ENCODE data around the gene RNF11.
A peak's percentile ranks its signal among the peaks of the same experiment; 100 is the strongest.

RNF11 gene

DNA sequence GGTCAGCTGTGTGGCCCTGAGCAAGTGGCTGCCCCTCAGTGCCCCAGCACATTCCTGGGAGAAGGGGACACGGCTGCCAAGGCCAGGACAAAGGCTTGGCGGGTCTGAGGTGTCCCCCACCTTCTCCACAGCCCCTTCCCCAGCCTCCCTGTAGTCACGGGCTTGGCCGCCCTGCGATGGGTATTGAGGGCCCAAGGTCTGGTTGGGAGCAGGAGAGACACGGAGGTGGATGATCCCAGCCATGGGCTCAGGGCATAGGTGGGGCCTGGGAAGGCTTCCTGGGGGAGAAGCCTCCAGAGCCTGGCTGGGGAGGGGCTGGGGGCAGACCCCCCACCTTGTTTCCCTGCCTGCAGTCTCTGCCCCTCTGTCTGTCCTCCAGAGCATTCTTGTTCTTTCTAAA is 67.2 kb downstream of the RNF11 start:
- TF ChIP-seq, protein P1, sequence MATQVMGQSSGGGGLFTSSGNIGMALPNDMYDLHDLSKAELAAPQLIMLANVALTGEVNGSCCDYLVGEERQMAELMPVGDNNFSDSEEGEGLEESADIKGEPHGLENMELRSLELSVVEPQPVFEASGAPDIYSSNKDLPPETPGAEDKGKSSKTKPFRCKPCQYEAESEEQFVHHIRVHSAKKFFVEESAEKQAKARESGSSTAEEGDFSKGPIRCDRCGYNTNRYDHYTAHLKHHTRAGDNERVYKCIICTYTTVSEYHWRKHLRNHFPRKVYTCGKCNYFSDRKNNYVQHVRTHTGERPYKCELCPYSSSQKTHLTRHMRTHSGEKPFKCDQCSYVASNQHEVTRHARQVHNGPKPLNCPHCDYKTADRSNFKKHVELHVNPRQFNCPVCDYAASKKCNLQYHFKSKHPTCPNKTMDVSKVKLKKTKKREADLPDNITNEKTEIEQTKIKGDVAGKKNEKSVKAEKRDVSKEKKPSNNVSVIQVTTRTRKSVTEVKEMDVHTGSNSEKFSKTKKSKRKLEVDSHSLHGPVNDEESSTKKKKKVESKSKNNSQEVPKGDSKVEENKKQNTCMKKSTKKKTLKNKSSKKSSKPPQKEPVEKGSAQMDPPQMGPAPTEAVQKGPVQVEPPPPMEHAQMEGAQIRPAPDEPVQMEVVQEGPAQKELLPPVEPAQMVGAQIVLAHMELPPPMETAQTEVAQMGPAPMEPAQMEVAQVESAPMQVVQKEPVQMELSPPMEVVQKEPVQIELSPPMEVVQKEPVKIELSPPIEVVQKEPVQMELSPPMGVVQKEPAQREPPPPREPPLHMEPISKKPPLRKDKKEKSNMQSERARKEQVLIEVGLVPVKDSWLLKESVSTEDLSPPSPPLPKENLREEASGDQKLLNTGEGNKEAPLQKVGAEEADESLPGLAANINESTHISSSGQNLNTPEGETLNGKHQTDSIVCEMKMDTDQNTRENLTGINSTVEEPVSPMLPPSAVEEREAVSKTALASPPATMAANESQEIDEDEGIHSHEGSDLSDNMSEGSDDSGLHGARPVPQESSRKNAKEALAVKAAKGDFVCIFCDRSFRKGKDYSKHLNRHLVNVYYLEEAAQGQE (IDR thresholded peaks at IDR 0.05; ENCODE audit: insufficient replicate concordance, low read depth), result no peak
- no peak for TF ChIP-seq GABPA (IDR thresholded peaks at IDR 0.05; ENCODE audit: low read depth)
- TF ChIP-seq POLR2AphosphoS5 (IDR thresholded peaks at IDR 0.05; ENCODE audit: low read depth), result no peak
- no peak for TF ChIP-seq SPI1 (IDR thresholded peaks at IDR 0.05; ENCODE audit: borderline replicate concordance, low read depth)
- TF ChIP-seq, protein P2, sequence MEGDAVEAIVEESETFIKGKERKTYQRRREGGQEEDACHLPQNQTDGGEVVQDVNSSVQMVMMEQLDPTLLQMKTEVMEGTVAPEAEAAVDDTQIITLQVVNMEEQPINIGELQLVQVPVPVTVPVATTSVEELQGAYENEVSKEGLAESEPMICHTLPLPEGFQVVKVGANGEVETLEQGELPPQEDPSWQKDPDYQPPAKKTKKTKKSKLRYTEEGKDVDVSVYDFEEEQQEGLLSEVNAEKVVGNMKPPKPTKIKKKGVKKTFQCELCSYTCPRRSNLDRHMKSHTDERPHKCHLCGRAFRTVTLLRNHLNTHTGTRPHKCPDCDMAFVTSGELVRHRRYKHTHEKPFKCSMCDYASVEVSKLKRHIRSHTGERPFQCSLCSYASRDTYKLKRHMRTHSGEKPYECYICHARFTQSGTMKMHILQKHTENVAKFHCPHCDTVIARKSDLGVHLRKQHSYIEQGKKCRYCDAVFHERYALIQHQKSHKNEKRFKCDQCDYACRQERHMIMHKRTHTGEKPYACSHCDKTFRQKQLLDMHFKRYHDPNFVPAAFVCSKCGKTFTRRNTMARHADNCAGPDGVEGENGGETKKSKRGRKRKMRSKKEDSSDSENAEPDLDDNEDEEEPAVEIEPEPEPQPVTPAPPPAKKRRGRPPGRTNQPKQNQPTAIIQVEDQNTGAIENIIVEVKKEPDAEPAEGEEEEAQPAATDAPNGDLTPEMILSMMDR (IDR thresholded peaks at IDR 0.05; ENCODE audit: insufficient read depth, low read length), result no peak
- Histone ChIP-seq H3K27ac (replicated peaks) (no peak overlapping the region), H3K4me3 (replicated peaks; ENCODE audit: insufficient read depth, low read length) (no peak overlapping the region), H3K27me3 (ENCODE audit: insufficient read depth, poor library complexity, severe bottlenecking) (no peaks in the 10 kb centered on the region)
- no peak for DNase-seq (ENCODE audit: low read depth in 1 of 2, low spot score in 1 of 2)

DNA sequence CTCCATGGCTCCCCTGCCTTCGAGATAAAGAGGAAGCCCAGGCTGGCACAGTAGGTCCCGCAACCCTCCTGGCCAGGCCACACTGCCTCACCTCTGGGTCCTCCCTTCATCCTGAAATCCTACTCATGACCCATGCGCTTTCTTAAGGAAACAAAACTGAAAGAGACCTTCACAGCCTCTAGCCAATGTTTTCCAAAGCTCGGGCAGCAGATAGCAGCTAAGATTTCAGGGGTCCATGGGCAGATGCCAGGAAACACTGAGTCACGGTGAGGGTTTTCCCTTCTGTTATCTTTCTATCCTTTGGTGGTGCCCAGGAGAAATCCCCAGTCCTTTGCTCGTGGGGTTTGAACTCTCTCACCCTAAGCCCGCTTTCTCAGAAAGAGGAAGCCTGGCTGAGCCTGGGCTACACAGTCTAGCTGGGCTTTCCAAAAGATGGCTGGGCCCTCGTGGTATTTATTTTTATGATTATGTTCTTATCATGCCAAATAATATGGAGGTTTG is 67.7 kb downstream of the RNF11 start:
- no peak overlapping the region for H3K4me3 ChIP-seq (replicated peaks; ENCODE audit: insufficient read depth, low read length)
- H3K27me3 ChIP-seq (ENCODE audit: insufficient read depth, poor library complexity, severe bottlenecking), result no peaks in the 10 kb centered on the region
- H3K27ac ChIP-seq (replicated peaks), result no peak overlapping the region
- TF ChIP-seq, protein P1 (IDR thresholded peaks at IDR 0.05; ENCODE audit: insufficient replicate concordance, low read depth), result no peak
- peak; percentile 92 for TF ChIP-seq SPI1 (IDR thresholded peaks at IDR 0.05; ENCODE audit: borderline replicate concordance, low read depth)
- DNase-seq (ENCODE audit: low read depth in 1 of 2, low spot score in 1 of 2), result no peak

DNA sequence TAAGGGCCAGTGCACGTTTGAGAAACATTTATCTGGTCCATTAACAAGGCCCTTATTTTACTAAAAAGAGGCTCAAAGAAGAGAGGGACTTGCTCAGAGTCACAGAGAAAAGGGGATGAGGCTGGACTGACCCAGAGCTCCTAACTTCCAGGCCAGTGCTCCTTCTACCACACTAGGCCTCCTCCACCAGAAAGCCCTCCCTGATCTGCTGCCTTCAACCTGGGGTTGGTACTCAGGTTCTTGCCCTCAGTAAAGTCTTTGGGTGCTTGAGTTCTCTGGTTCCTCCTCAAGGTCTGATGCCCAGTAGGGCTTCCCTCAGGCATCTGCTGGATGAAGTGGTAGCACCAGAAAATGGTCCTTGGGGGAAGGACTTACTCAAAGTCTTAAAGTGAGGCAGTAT is 68.3 kb downstream of the RNF11 start:
- no peak overlapping the region for H3K27ac ChIP-seq (replicated peaks)
- TF ChIP-seq, protein P1 (IDR thresholded peaks at IDR 0.05; ENCODE audit: insufficient replicate concordance, low read depth), result no peak
- TF ChIP-seq SPI1 (IDR thresholded peaks at IDR 0.05; ENCODE audit: borderline replicate concordance, low read depth) (no peak), POLR2AphosphoS5 (IDR thresholded peaks at IDR 0.05; ENCODE audit: low read depth) (no peak)
- DNase-seq (ENCODE audit: low read depth in 1 of 2, low spot score in 1 of 2), result no peak

DNA sequence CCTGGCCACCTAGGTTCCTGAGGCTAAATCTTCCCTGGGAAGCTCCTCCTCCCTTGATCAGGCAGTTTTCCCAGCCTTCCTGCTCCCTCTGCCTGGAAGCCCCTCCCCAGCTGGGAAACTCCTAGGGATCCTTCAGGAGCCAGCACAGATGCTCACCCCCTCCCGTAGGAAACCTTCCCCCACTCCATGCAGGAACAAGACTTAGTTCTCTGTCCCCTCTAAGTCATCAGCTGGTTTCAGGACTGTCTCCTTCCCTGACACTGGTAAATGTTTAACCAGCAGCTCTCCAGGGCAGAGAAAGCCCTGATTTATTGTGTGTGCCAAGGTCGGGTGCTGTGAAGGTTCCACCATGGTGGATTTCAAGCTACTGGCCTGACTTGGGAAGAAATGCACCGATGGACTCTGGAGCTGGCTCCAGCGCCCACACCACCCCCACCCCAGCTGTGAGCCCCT is 69.3 kb downstream of the RNF11 start:
- TF ChIP-seq GABPA (IDR thresholded peaks at IDR 0.05; ENCODE audit: low read depth), result no peak
- TF ChIP-seq, protein P1 (IDR thresholded peaks at IDR 0.05; ENCODE audit: insufficient replicate concordance, low read depth), result no peak
- TF ChIP-seq, protein P2 (IDR thresholded peaks at IDR 0.05; ENCODE audit: insufficient read depth, low read length), result no peak
- no peak for TF ChIP-seq POLR2AphosphoS5 (IDR thresholded peaks at IDR 0.05; ENCODE audit: low read depth)
- no peak for TF ChIP-seq SPI1 (IDR thresholded peaks at IDR 0.05; ENCODE audit: borderline replicate concordance, low read depth)
- H3K4me3 ChIP-seq (replicated peaks; ENCODE audit: insufficient read depth, low read length), result no peak overlapping the region
- no peak overlapping the region for H3K27ac ChIP-seq (replicated peaks)
- H3K27me3 ChIP-seq (ENCODE audit: insufficient read depth, poor library complexity, severe bottlenecking), result no peaks in the 10 kb centered on the region
- no peak for DNase-seq (ENCODE audit: low read depth in 1 of 2, low spot score in 1 of 2)

More for the DNA sequence above, 68.3 kb downstream of the RNF11 start:
- no peaks in the 10 kb centered on the region for H3K27me3 ChIP-seq (ENCODE audit: insufficient read depth, poor library complexity, severe bottlenecking)
- no peak overlapping the region for H3K4me3 ChIP-seq (replicated peaks; ENCODE audit: insufficient read depth, low read length)

All from HL-60 (cell line).